ENCODE measurements around the gene EGFR.
"Not testable (repeated sequence)": the region's sequence is repeated elsewhere in the genome, so short reads cannot be mapped to it uniquely, and the experiment has no call there.

The EGFR gene

DNA sequence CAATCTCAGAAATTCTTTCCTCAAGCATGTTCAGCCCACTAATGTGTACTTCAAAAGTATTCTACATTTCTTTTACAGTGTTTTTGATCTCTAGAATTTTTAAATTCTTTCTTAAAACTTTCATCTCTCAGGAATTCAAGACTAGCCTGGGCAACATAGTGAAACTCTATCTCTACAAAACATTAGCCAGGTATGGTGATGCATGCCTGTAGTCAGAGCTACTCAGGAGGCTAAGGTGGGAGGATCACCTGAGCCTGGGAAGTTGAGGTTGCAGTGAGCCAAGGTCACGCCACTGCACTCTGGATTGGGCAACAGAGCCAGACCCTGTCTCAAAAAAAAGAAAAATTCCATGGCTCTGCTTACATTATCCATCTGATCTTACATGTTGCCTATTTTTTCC lies 5.0 kb upstream of the EGFR start:
- no peak for DNase-seq (ENCODE audit: low read depth in 2 of 2)

DNA sequence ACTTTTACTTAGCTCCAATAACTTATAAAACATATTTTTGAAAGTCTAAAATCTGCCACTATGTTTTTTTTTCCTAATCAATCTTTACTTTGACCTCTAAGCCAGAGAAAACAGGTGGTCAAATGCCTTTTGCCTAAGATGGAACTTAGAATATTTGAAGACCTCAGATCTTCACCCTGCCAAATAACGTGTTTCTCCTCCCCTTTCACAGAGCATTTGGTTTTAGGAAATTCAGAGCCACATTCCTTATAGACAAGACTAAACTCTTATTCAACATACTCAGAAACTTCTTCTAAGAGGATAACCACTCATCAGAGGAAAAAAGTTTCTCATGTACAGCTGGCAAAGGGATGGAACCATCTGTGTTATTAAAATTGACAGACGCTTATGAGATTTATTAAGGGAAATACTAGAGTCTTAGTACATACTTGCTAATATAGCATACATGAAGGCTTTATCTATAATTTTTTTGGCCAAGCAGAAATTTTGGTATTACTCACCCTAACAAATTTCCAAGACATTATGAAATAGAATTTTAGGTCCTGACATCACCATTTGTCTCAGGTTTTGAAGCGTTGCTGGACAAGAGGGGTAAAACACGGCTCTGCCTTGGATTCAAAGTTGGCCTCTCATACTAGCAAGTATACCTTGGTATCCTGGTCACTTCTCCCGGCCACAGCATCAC lies 2.6 kb upstream of the EGFR start:
- DNase-seq (ENCODE audit: low read depth in 2 of 2) = no peak

DNA sequence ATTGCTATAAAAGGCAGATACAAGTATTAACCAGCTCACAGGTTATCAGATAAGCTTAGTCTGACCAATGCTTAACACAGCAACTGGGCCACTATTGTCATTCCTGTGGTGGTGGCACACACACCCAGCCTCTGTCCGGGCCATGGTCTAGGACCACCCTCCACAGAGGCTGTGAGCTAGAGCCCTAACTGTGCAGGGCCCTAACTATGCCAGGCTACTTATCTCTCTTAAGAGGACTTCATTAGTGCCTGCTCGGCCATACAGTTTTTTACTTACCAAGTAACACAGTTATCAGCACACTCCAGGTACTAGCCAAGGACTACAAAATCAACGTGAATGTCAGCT lies 2.1 kb upstream of the EGFR start:
- DNase-seq (ENCODE audit: low read depth in 2 of 2) = no peak

DNA sequence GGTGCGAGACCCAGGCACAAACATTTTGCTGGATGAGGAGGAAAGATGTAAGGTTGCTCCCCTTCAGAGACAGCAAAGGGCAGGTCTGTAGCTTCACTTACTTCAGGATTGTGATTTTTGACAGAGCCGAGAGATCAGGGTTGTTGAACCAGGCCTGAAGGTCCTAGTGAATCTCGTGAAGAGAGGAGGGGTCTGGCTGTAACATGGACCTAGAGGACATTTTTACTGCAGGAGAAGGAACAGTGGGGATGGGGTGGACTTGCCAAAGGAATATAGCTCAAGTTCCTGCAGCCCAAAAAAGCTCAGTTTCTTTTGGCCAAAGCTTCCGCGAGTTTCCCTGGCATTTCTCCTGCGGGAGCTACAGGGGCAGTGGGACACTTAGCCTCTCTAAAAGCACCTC lies 976 bp upstream of the EGFR start:
- no peak for DNase-seq (ENCODE audit: low read depth in 2 of 2)

GRCh38 chr7:55019191-55019690 lies 424 bp downstream of the EGFR start:
- no peak for DNase-seq (ENCODE audit: low read depth in 2 of 2)

- DNase-seq (ENCODE audit: low read depth in 2 of 2) = no peak
Observed at GRCh38 chr7:55019691-55020465, 1.1 kb downstream of the EGFR start.

- DNase-seq (ENCODE audit: low read depth in 2 of 2) = no peak
Observed at GRCh38 chr7:55020466-55020871, 1.7 kb downstream of the EGFR start.

GRCh38 chr7:55021053-55021452 lies 2.2 kb downstream of the EGFR start:
- no peak for DNase-seq (ENCODE audit: low read depth in 2 of 2)

DNA sequence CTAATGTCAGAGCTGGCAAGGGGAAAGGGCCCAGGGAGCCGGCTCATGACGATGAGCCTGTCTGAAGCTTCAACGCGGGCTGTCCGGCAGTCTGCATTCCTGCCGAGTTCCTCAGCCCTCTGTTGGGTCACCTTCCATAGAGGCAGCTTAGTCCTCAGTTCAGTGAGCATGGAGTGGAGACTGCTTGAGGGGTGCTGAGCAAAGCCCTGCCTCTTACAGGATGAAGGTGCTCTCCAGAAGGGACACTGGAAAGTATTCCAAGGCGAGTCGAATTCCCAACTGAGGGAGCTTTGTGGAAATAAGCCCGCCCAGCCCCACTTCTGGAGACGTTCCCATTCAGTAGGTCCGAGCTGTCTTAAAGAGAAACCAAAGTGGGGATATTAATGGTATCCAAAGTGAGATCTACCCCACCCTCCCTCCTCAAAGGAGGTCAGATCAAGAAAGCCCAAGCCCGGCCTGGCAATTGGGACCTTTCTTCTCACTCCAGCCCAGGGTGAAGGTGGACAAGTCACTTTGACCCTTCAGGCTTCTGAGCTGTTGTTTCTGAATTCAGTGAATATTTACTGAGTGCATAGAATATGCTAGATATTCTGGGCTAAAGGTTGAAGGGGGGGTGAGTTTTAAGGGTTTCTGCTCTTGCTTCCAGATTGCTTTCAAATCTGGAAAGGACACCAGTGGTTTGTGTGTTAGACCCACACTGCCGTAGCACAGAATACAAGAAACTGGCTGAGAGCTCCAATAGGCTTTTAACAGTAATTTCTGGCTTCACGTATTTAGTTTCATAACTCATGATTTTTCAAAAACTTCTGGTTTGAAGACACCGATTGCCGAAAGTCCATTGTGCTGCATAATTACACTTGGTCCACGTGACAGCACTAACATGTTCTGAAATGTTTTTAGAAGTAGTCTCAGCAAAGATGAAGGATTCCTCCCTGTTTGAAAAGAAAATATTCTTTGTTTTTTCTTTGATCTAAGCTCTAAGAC lies 3.5 kb downstream of the EGFR start:
- DNase-seq (ENCODE audit: low read depth in 2 of 2) = no peak

DNA sequence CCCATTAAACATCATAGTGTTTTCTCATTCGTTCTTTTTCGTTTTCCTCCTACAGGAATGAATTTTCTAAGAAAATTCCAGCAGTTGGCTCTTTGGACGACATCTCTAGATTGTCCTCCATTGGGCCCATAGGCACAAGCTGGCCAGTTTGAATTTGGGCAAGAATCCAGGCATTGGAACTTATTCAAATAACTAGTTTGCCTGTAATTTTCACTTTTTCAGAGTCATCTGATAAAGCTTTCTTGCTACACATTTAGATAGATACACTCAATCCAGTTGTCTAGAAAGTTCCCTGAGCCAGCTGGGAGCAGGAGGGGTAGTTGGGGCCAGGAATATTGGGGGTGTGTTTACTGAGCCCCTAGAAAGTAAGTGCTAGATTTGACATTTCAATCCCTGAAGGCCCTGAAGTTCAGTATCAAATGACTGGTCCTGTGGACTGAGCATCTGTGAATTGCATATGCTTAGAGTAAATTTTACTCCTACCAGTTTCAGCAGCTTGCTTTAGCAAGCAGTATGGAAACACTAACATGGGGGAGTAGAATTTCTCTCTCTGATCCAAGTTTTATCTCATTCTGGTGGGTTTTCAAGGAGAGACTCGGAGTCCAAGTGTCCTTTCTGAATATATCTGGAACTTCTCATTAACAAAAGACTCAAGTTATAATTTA lies 5.2 kb downstream of the EGFR start:
- no peak for DNase-seq (ENCODE audit: low read depth in 2 of 2)

- DNase-seq (ENCODE audit: low read depth in 2 of 2) = peak; percentile 47 to 50
Observed at GRCh38 chr7:55024776-55025175, 6.0 kb downstream of the EGFR start.

DNA sequence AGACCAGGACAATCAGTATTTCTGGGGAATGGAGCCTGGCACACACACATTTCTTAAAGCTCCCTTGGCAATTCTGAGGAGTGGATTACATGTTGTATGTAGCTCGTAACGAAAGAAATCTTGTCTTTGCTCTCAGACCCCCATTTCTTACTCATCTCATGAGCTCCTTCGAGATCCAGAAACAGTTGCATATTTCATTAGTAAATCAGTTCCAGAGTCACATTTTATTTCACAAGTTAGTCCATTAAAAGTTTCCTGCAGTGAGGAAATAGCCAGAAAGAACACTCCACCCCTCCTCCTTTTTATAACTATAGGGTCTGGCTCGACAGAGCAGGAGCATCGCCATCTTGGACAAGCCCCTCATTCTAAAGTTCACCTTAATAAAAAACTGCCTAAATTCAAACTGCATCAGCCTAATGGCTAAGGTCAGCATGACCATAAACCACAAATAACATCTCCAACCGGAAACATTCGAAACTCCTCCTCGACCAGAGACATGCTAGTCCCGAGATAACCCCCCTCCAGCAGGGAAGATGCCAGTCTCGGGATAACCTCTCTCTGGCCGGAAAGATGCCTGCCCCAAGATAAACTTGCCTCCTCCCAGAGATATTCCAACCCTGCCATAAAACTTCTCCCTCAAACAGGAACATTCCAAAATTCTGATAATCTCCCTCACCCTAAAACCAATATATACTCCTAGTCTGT lies 7.4 kb downstream of the EGFR start:
- peak; percentile 45 to 48 for DNase-seq (ENCODE audit: low read depth in 2 of 2)

- DNase-seq (ENCODE audit: low read depth in 2 of 2) = no peak
Observed at GRCh38 chr7:55026867-55027490, 8.2 kb downstream of the EGFR start.

DNA sequence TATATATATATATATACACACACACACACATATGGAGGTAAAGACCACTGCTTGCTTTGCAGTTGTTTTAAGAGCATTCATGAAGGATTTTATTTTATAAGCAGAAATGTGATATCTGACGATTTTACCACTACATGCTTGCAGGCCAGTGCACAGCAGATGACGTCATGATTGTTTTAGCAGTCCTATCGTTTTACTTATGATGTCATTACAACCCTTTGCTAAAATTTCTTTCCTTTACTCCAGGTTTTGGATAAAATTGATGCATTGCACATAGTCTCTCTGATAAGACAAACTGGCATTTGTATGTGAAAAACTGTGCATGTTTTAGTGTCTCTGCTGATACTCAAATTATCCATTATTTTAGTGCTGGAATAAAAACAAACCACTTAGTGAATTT lies 9.2 kb downstream of the EGFR start:
- DNase-seq (ENCODE audit: low read depth in 2 of 2) = no peak

DNA sequence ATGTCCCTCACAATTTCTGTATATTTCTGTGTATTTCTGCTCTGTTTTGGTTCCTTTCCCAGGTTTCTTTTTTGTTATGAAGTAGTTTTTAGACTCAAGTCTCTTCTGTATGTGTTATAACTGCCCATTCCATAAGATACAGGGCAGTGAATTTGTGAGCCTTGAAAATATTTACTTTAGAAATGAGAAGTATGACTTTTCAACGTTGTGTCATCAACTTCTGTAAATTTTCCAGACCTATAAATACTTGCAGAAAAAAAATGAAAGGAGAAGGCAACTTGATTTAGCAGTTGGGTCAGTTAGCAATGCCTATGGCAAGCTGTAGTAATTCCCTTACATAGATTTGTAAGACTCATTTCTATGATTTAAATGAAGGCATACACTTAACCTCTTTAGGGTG lies 11.5 kb downstream of the EGFR start:
- DNase-seq (ENCODE audit: low read depth in 2 of 2) = no peak

DNA sequence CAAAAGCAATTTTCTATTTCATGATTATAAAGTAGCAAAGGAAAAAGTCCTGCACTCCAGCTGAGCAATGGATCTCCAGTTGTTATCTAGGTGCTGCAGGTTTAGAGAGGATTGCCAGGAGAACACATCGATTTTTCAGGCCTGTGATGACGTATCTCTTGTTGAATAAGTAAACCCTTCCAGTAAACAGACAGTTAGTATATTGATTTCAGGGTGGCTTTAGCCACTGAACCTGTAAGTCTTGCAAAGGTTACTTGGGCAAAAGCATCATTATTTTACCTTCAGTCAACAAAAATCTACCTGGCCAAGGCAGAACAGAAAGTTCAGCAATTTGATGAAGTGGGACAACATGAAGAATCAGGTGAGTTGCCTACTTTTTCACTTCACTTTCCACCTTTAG lies 12.3 kb downstream of the EGFR start:
- DNase-seq (ENCODE audit: low read depth in 2 of 2) = no peak

- DNase-seq (ENCODE audit: low read depth in 2 of 2) = no peak
Observed at GRCh38 chr7:55032069-55032699, 13.4 kb downstream of the EGFR start.

DNA sequence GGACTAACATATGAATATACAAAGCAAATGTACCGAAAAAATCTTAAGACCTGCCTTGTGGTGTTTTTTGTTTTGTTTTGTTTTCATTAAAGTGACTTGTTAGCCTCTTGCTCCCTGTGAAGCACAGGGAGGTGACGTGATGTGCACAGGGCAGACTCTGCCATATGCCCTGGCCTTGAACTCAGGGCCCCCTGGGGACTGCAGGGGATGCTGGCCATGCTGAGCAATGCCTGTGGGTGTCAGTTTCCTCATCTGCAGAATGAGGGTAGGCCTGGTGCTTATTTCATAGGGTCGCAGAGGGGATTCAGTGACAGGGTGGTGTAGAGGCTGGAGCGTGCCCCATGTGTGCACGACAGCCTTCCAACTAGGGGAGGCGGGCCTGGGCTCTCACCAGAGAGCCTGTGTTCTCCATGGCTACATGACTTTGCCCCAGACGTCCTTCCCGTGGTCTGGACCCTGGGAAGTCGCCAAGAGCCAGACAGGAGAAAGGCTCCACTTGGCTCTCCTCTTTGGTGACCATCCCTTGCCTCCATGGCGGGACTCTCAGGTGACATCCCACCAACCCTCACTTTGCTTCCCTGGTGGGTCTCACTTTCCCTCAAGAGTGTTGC lies 14.5 kb downstream of the EGFR start:
- no peak for DNase-seq (ENCODE audit: low read depth in 2 of 2)

GRCh38 chr7:55034776-55035175 lies 16.0 kb downstream of the EGFR start:
- no peak for DNase-seq (ENCODE audit: low read depth in 2 of 2)

GRCh38 chr7:55035410-55035809 lies 16.6 kb downstream of the EGFR start:
- not testable (repeated sequence) for DNase-seq (ENCODE audit: low read depth in 2 of 2)
